Keratinocyte (primary cell): ENCODE measurements around the gene EYA3.
"Not testable (repeated sequence)": the region's sequence is repeated elsewhere in the genome, so short reads cannot be mapped to it uniquely, and the experiment has no call there.

Experiments
- EZH2 ChIP-seq: IDR thresholded peaks from one replicate; pipeline ENCODE4 v1.6.1; 2012; ENCODE audit warnings: inconsistent platforms, mild to moderate bottlenecking, low read length, moderate library complexity
- TF ChIP-seq, protein P1 (sequence below), 3 experiments: IDR thresholded peaks in 1 of 3; conservative IDR thresholded peaks in 1 of 3; optimal IDR thresholded peaks in 1 of 3; 2 replicates in 2 of 3; 3 replicates in 1 of 3; pipeline versions ENCODE3 to v1.5.1; 2011; ENCODE audit warnings: low read length in 3 of 3, mild to moderate bottlenecking in 3 of 3, moderate library complexity in 2 of 3, control low read depth in 1 of 3, inconsistent platforms in 1 of 3; ENCODE audit not compliant: insufficient read depth in 2 of 3; ENCODE audit errors: extremely low read depth in 1 of 3

DNA sequence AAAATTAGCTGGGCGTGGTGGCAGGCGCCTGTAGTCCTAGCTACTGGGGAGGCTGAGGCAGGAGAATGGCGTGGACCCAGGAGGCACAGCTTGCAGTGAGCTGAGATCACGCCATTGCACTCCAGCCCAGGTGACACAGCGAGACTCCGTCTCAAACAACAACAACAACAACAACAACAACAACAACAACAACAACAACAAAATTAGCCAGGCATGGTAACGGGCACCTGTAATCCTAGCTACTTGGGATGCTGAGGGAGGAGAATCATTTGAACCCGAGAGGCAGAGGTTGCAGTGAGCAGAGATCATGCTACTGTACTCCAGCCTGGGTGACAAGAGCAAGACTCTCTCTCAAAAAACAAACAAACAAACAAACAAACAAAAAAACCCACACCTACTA lies 85.3 kb downstream of the EYA3 start:
- TF ChIP-seq, protein P1, sequence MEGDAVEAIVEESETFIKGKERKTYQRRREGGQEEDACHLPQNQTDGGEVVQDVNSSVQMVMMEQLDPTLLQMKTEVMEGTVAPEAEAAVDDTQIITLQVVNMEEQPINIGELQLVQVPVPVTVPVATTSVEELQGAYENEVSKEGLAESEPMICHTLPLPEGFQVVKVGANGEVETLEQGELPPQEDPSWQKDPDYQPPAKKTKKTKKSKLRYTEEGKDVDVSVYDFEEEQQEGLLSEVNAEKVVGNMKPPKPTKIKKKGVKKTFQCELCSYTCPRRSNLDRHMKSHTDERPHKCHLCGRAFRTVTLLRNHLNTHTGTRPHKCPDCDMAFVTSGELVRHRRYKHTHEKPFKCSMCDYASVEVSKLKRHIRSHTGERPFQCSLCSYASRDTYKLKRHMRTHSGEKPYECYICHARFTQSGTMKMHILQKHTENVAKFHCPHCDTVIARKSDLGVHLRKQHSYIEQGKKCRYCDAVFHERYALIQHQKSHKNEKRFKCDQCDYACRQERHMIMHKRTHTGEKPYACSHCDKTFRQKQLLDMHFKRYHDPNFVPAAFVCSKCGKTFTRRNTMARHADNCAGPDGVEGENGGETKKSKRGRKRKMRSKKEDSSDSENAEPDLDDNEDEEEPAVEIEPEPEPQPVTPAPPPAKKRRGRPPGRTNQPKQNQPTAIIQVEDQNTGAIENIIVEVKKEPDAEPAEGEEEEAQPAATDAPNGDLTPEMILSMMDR (optimal IDR thresholded peaks at IDR 0.05 in 1 of 3, IDR thresholded peaks at IDR 0.05 in 1 of 3, conservative IDR thresholded peaks at IDR 0.05 in 1 of 3; ENCODE audit: extremely low read depth in 1 of 3, insufficient read depth in 2 of 3, low read length in 3 of 3): not testable (repeated sequence)
- TF ChIP-seq EZH2: not testable (repeated sequence)
